AG10803 (cell line): Measurements from ENCODE around the gene SPINK5.

Experiments
- DNase-seq: peaks from one replicate; pipeline ENCODE4 v3.0.0; 2010; ENCODE audit warnings: low read depth
- H3K4me3 ChIP-seq: 2 replicates; pipeline ENCODE4 v1.5.1; 2011; ENCODE audit warnings: mild to moderate bottlenecking, low read length, control low read depth
- TF ChIP-seq, protein P1 (sequence below): conservative IDR thresholded peaks from 2 replicates; pipeline ENCODE4 v1.5.1; 2011; ENCODE audit warnings: mild to moderate bottlenecking, low read length, control low read depth, inconsistent platforms

SPINK5 gene

GRCh38 chr5:148091991-148092964 lies 28.5 kb downstream of the SPINK5 start:
- DNase-seq, result peak; percentile 1
- TF ChIP-seq, protein P1, sequence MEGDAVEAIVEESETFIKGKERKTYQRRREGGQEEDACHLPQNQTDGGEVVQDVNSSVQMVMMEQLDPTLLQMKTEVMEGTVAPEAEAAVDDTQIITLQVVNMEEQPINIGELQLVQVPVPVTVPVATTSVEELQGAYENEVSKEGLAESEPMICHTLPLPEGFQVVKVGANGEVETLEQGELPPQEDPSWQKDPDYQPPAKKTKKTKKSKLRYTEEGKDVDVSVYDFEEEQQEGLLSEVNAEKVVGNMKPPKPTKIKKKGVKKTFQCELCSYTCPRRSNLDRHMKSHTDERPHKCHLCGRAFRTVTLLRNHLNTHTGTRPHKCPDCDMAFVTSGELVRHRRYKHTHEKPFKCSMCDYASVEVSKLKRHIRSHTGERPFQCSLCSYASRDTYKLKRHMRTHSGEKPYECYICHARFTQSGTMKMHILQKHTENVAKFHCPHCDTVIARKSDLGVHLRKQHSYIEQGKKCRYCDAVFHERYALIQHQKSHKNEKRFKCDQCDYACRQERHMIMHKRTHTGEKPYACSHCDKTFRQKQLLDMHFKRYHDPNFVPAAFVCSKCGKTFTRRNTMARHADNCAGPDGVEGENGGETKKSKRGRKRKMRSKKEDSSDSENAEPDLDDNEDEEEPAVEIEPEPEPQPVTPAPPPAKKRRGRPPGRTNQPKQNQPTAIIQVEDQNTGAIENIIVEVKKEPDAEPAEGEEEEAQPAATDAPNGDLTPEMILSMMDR, result no peak
- no peak overlapping the region for H3K4me3 ChIP-seq

GRCh38 chr5:148094336-148094735 lies 30.6 kb downstream of the SPINK5 start:
- TF ChIP-seq, protein P1, result no peak
- no peak overlapping the region for H3K4me3 ChIP-seq
- DNase-seq, result no peak

- H3K4me3 ChIP-seq, result no peak overlapping the region
- TF ChIP-seq, protein P1, result no peak
- DNase-seq, result no peak
Measured at GRCh38 chr5:148104226-148104625, 40.4 kb downstream of the SPINK5 start.

DNA sequence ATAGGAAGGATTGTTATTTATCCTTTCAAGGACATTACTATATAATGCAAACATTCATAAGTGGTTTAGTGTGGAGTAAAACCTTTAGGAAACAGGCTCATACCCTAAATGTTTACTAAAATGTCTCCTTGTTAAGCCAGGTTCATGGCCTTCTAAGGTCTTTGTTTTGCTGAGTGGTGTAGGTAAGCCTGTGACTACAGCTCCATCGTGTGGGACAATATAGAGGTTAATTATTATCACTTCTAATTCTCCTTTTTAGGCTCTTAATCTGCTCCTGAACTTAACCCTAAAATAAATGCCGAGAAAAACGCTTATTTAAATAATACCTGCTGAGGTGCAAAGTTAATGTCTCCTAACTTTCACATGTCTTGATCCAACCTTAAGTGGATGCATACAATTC lies 43.8 kb downstream of the SPINK5 start:
- no peak for DNase-seq
- TF ChIP-seq, protein P1, result no peak

GRCh38 chr5:148113243-148113642 lies 49.5 kb downstream of the SPINK5 start:
- no peak overlapping the region for H3K4me3 ChIP-seq
- TF ChIP-seq, protein P1, result no peak
- DNase-seq, result no peak

More for the DNA sequence above, 43.8 kb downstream of the SPINK5 start:
- H3K4me3 ChIP-seq, result no peak overlapping the region

- TF ChIP-seq, protein P1, result no peak
- no peak overlapping the region for H3K4me3 ChIP-seq
- DNase-seq, result no peak
Measured at GRCh38 chr5:148120317-148120716, 56.5 kb downstream of the SPINK5 start.

DNA sequence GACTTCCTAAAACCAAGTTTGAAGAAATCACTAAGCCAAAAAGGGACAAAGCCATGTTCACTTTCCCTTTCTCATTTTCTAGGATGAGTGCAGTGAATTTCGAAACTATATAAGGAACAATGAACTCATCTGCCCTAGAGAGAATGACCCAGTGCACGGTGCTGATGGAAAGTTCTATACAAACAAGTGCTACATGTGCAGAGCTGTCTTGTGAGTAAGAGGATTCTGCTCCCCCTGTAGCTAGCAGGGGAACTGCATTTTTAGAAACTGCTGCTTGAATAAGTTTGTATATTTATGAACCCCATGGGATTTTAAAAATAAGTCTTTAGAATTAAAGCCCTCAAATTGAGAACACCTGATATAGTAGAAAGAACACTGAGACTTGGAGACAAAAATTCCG lies 61.9 kb downstream of the SPINK5 start:
- no peak for DNase-seq
- no peak overlapping the region for H3K4me3 ChIP-seq
- TF ChIP-seq, protein P1, result no peak
